T-cell (primary cell): ENCODE results near the gene FAM83B. TPM values are rescaled to one million over a fixed set of nuclear protein-coding genes. Genes with fewer than 3 reads are reported as not detected.

Source experiments
- ATAC-seq, 4 experiments: fragments of 200-7000 bp in 3 of 4; fragments of 150-1000 bp in 1 of 4; cut with Tn5 transposase; replicated peaks in 1 of 4; 1 replicate in 3 of 4; 2 replicates in 1 of 4; pipeline ENCODE4 v1.10.0; 2021; ENCODE audit warnings: moderate library complexity in 3 of 4, mild to moderate bottlenecking in 2 of 4, moderate number of reproducible peaks in 1 of 4
- CTCF ChIA-PET, 2 donors: fragments of 300-600 bp; sonication (Branson Sonifier 250); formaldehyde crosslinking; loops; one replicate each; lab custom pipeline; 2022; ENCODE audit warnings: antibody characterized with exemption in 2 of 2; lab: Charles Lee
- POLR2A ChIA-PET, 2 donors: fragments of 300-600 bp; sonication (Branson Sonifier 250); formaldehyde crosslinking; loops; one replicate each; lab custom pipeline; 2022; ENCODE audit warnings: antibody characterized with exemption in 2 of 2; lab: Charles Lee
- DNase-seq, 35 experiments: peaks; one replicate each; pipeline versions ENCODE4 v3.0.0 to v3.0.0-alpha.2; 2013 to 2023
- H3K27ac ChIP-seq: one replicate; pipeline ENCODE4 v1.5.1; 2013; ENCODE audit warnings: low read length
- H3K27me3 ChIP-seq, 2 experiments: replicated peaks in 1 of 2; 1 replicate in 1 of 2; 2 replicates in 1 of 2; pipeline versions ENCODE4 v1.6.1 to v1.7.0; 2013; ENCODE audit warnings: low read length in 1 of 2, mixed read lengths in 1 of 2; ENCODE audit not compliant: control insufficient read depth in 2 of 2, insufficient read depth in 2 of 2; ENCODE audit errors: extremely low read depth in 1 of 2
- H3K36me3 ChIP-seq, 2 donors: 1 replicate in 1 of 2; 2 replicates in 1 of 2; pipeline versions ENCODE4 v1.6.1 to v1.7.0; 2013; ENCODE audit warnings: low read length in 1 of 2; ENCODE audit not compliant: control insufficient read depth in 2 of 2, insufficient read depth in 1 of 2; ENCODE audit errors: extremely low read depth in 1 of 2
- H3K4me1 ChIP-seq, 2 experiments: 1 replicate in 1 of 2; 2 replicates in 1 of 2; pipeline versions ENCODE4 v1.6.1 to v1.7.0; 2013; ENCODE audit warnings: low read length in 2 of 2, mixed read lengths in 1 of 2; ENCODE audit not compliant: insufficient read depth in 2 of 2, control insufficient read depth in 1 of 2; ENCODE audit errors: extremely low read depth in 1 of 2
- H3K4me3 ChIP-seq, 2 donors: 1 replicate in 1 of 2; 2 replicates in 1 of 2; pipeline versions ENCODE4 v1.5.1 to v1.7.0; 2013; ENCODE audit warnings: mild to moderate bottlenecking in 2 of 2, low read length in 1 of 2, moderate library complexity in 1 of 2; ENCODE audit not compliant: control insufficient read depth in 1 of 2; ENCODE audit errors: extremely low read depth in 1 of 2
- H3K9me3 ChIP-seq: 2 replicates; pipeline ENCODE4 v1.7.0; 2013
- H3K27ac Mint-ChIP-seq, 2 donors: one replicate each; pipeline ENCODE4 v1.8.0; 2020 to 2021; ENCODE audit warnings: mild to moderate bottlenecking in 2 of 2, mixed read lengths in 2 of 2
- H3K27me3 Mint-ChIP-seq, 2 donors: one replicate each; pipeline ENCODE4 v1.8.0; 2021 to 2022; ENCODE audit warnings: mixed read lengths in 2 of 2
- H3K36me3 Mint-ChIP-seq: one replicate; pipeline ENCODE4 v1.8.0; 2021; ENCODE audit warnings: mixed read lengths
- H3K4me1 Mint-ChIP-seq, 3 donors: one replicate each; pipeline ENCODE4 v1.8.0; 2020 to 2022; ENCODE audit warnings: mixed read lengths in 3 of 3, mild to moderate bottlenecking in 1 of 3
- H3K4me3 Mint-ChIP-seq, 3 donors: one replicate each; pipeline ENCODE4 v1.8.0; 2020 to 2022; ENCODE audit warnings: mild to moderate bottlenecking in 3 of 3, mixed read lengths in 3 of 3, moderate library complexity in 3 of 3
- H3K9me3 Mint-ChIP-seq, 3 donors: one replicate each; pipeline ENCODE4 v1.8.0; 2020 to 2022; ENCODE audit warnings: mixed read lengths in 3 of 3
- WGBS: methylation state at CpG from one replicate; pipeline ENCODE4 v1.1.5; 2013; ENCODE audit warnings: missing lambda C conversion rate; ENCODE audit not compliant: insufficient coverage; 5-methylcytosine and 5-hydroxymethylcytosine counted together
- total RNA-seq, 35 experiments: library from RNA in 6 of 35; stranded (reverse) in 6 of 35; fragments of 120-200 nt in 1 of 35; gene quantifications; one replicate each; pipeline versions ENCODE4 v1.2.1 to v1.2.4 and lab custom pipeline; 2013 to 2026

Gene FAM83B
- total RNA-seq, 5 donors from 2014 or later (not counting 1 experiment from before 2014, with no cell fraction given) = 0.18 TPM; not detected in 4

GRCh38 chr6:54910431-54910884 lies 63.9 kb downstream of the FAM83B start:
- Histone ChIP-seq H3K4me3 (no peak overlapping the region), H3K27me3 (no peaks in the 10 kb centered on the region), H3K4me1 (no peaks in the 10 kb centered on the region), H3K27ac (no peak overlapping the region), H3K36me3 (no peaks in the 10 kb centered on the region), H3K9me3 (no peaks in the 10 kb centered on the region)
- POLR2A ChIA-PET = no interaction called here
- ATAC-seq = no peak
- no peaks in the 10 kb centered on the region for H3K27me3 Mint-ChIP-seq
- DNase-seq = no peak
- no peaks in the 10 kb centered on the region for H3K4me1 Mint-ChIP-seq
- H3K27ac Mint-ChIP-seq = no peak overlapping the region
- H3K4me3 Mint-ChIP-seq = no peak overlapping the region
- no peaks in the 10 kb centered on the region for H3K36me3 Mint-ChIP-seq
- H3K9me3 Mint-ChIP-seq = peaks cover 5 to 13% (median 6%) of the 10 kb centered on the region in 3 donors
- WGBS = 88% methylated on average over 3 of the region's 6 CpGs
- CTCF ChIA-PET = no interaction called here

GRCh38 chr6:54910921-54911320 lies 64.3 kb downstream of the FAM83B start:
- ChIA-PET POLR2A (interaction anchor here in 1 of 2 donors (0.7 kb wide), 1 partner anchor 187 kb away, joined by 4 read pairs; no protein-coding TSS in a partner anchor), CTCF (no interaction called here)
- ATAC-seq (no peak), DNase-seq (no peak)
- Histone ChIP-seq H3K27me3 (no peaks in the 10 kb centered on the region), H3K36me3 (no peaks in the 10 kb centered on the region), H3K4me1 (no peaks in the 10 kb centered on the region), H3K4me3 (no peak overlapping the region), H3K27ac (no peak overlapping the region), H3K9me3 (no peaks in the 10 kb centered on the region)
- no peaks in the 10 kb centered on the region for H3K4me1 Mint-ChIP-seq
- no CpG with 5 or more reads among the region's 1 CpG for WGBS
- H3K27ac Mint-ChIP-seq = no peak overlapping the region
- no peaks in the 10 kb centered on the region for H3K27me3 Mint-ChIP-seq
- no peak overlapping the region for H3K4me3 Mint-ChIP-seq
- H3K36me3 Mint-ChIP-seq = no peaks in the 10 kb centered on the region
- peaks cover 7 to 15% (median 7%) of the 10 kb centered on the region in 3 donors for H3K9me3 Mint-ChIP-seq

- ChIA-PET POLR2A (no interaction called here), CTCF (no interaction called here)
- Mint-ChIP-seq H3K27ac (no peak overlapping the region), H3K4me3 (no peak overlapping the region), H3K36me3 (no peaks in the 10 kb centered on the region), H3K27me3 (no peaks in the 10 kb centered on the region), H3K9me3 (peaks cover 10 to 17% (median 10%) of the 10 kb centered on the region in 3 donors), H3K4me1 (no peaks in the 10 kb centered on the region)
- Histone ChIP-seq H3K4me3 (no peak overlapping the region), H3K27ac (no peak overlapping the region), H3K36me3 (no peaks in the 10 kb centered on the region), H3K9me3 (no peaks in the 10 kb centered on the region), H3K27me3 (no peaks in the 10 kb centered on the region), H3K4me1 (no peaks in the 10 kb centered on the region)
- WGBS = 100% methylated on average over 1 of the region's 2 CpGs
- ATAC-seq = no peak
- no peak for DNase-seq
Measured at GRCh38 chr6:54913211-54913610, 66.6 kb downstream of the FAM83B start.

GRCh38 chr6:54916858-54917257 lies 70.3 kb downstream of the FAM83B start:
- no peaks in the 10 kb centered on the region for H3K4me1 Mint-ChIP-seq

GRCh38 chr6:54920628-54921027 lies 74.1 kb downstream of the FAM83B start:
- no peaks in the 10 kb centered on the region for H3K36me3 ChIP-seq
- CTCF ChIA-PET = no interaction called here
- no peaks in the 10 kb centered on the region for H3K36me3 Mint-ChIP-seq
- no peak overlapping the region for H3K4me3 ChIP-seq
- H3K4me1 ChIP-seq = no peaks in the 10 kb centered on the region
- ATAC-seq (no peak), DNase-seq (no peak)
- no peak overlapping the region for H3K27ac Mint-ChIP-seq
- WGBS = 100% methylated on average over 1 of the region's 1 CpG
- POLR2A ChIA-PET = no interaction called here
- H3K4me3 Mint-ChIP-seq = no peak overlapping the region
- H3K27me3 Mint-ChIP-seq = no peaks in the 10 kb centered on the region
- no peaks in the 10 kb centered on the region for H3K4me1 Mint-ChIP-seq
- peaks cover 5 to 7% (median 5%) of the 10 kb centered on the region in 3 donors for H3K9me3 Mint-ChIP-seq
- no peaks in the 10 kb centered on the region for H3K27me3 ChIP-seq
- no peak overlapping the region for H3K27ac ChIP-seq
- H3K9me3 ChIP-seq = no peaks in the 10 kb centered on the region

More at GRCh38 chr6:54916858-54917257, 70.3 kb downstream of the FAM83B start:
- H3K27me3 Mint-ChIP-seq = no peaks in the 10 kb centered on the region
- peaks cover 5 to 13% (median 13%) of the 10 kb centered on the region in 3 donors for H3K9me3 Mint-ChIP-seq
- ChIA-PET CTCF (no interaction called here), POLR2A (no interaction called here)
- no peaks in the 10 kb centered on the region for H3K9me3 ChIP-seq
- H3K36me3 Mint-ChIP-seq = no peaks in the 10 kb centered on the region
- no peaks in the 10 kb centered on the region for H3K36me3 ChIP-seq
- ATAC-seq (no peak), DNase-seq (no peak)
- no peaks in the 10 kb centered on the region for H3K4me1 ChIP-seq
- no peak overlapping the region for H3K4me3 Mint-ChIP-seq
- H3K27ac ChIP-seq = no peak overlapping the region
- H3K4me3 ChIP-seq = no peak overlapping the region
- no peaks in the 10 kb centered on the region for H3K27me3 ChIP-seq
- no peak overlapping the region for H3K27ac Mint-ChIP-seq

- no peaks in the 10 kb centered on the region for H3K9me3 ChIP-seq
- no peak overlapping the region for H3K4me3 Mint-ChIP-seq
- CTCF ChIA-PET = no interaction called here
- H3K4me1 Mint-ChIP-seq = no peaks in the 10 kb centered on the region
- H3K27ac ChIP-seq = no peak overlapping the region
- H3K27me3 Mint-ChIP-seq = no peaks in the 10 kb centered on the region
- ATAC-seq (no peak), DNase-seq (no peak)
- peaks cover 0 to 2% (median 0%) of the 10 kb centered on the region in 3 donors for H3K9me3 Mint-ChIP-seq
- H3K27me3 ChIP-seq = no peaks in the 10 kb centered on the region
- no peak overlapping the region for H3K27ac Mint-ChIP-seq
- no peaks in the 10 kb centered on the region for H3K36me3 ChIP-seq
- POLR2A ChIA-PET = no interaction called here
- no peaks in the 10 kb centered on the region for H3K4me1 ChIP-seq
- no peaks in the 10 kb centered on the region for H3K36me3 Mint-ChIP-seq
- WGBS = no CpG with 5 or more reads among the region's 1 CpG
- H3K4me3 ChIP-seq = no peak overlapping the region
Measured at GRCh38 chr6:54921891-54922290, 75.3 kb downstream of the FAM83B start.
